GM10266 (cell line): ENCODE measurements around the gene MAN1B1.

Experiments used
- DNase-seq: peaks from one replicate; pipeline ENCODE4 v3.0.0; 2012; ENCODE audit errors: extremely low spot score
- TF ChIP-seq, protein P1 (sequence below): IDR thresholded peaks from 2 replicates; pipeline ENCODE4 v1.5.1; 2012; ENCODE audit warnings: mild to moderate bottlenecking, low read depth; ENCODE audit not compliant: control insufficient read depth, insufficient read depth; ENCODE audit errors: missing control alignments

The MAN1B1 gene

DNA sequence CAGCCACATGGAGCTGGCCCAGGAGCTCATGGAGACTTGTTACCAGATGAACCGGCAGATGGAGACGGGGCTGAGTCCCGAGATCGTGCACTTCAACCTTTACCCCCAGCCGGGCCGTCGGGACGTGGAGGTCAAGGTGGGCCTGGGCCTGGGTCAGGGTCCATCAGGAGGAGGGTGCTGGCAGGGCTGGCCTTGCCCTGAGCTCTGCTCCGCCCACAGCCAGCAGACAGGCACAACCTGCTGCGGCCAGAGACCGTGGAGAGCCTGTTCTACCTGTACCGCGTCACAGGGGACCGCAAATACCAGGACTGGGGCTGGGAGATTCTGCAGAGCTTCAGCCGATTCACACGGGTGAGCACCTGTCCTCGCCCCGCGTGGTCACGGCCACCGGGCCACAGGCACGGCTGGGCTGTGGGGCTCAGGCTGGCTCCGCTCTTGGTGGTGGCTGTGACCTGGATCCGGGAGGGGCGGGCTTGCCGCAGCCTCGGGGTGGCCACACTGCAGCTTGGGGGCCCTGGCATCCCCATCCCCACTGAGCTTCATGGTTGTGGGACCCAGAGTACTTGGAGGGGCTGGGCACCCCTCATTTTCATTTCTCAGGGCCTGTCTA is 20.6 kb downstream of the MAN1B1 start:
- TF ChIP-seq, protein P1, sequence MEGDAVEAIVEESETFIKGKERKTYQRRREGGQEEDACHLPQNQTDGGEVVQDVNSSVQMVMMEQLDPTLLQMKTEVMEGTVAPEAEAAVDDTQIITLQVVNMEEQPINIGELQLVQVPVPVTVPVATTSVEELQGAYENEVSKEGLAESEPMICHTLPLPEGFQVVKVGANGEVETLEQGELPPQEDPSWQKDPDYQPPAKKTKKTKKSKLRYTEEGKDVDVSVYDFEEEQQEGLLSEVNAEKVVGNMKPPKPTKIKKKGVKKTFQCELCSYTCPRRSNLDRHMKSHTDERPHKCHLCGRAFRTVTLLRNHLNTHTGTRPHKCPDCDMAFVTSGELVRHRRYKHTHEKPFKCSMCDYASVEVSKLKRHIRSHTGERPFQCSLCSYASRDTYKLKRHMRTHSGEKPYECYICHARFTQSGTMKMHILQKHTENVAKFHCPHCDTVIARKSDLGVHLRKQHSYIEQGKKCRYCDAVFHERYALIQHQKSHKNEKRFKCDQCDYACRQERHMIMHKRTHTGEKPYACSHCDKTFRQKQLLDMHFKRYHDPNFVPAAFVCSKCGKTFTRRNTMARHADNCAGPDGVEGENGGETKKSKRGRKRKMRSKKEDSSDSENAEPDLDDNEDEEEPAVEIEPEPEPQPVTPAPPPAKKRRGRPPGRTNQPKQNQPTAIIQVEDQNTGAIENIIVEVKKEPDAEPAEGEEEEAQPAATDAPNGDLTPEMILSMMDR = no peak

DNA sequence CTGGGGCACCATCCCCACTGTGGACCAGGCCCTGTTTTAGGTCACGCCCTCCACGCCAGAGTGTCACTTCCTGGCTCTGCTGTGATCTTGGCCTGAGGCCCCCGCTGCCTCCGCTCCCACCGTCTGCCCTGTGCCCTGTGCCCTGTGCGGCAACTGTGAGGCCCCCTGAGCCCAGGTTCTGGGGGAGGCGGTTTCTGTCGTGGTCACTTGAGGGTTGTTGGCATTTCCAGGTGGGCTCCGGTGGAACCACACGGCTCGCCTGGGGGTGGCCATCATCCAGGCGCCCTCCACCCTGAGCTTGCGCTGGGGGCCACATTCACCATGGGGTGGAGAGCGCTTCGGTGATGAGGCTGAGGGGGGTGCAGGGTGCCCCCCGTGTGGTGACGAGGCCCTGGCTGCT is 21.2 kb downstream of the MAN1B1 start:
- TF ChIP-seq, protein P1 = no peak
- DNase-seq = no peak

More for the DNA sequence above, 20.6 kb downstream of the MAN1B1 start:
- DNase-seq = no peak

DNA sequence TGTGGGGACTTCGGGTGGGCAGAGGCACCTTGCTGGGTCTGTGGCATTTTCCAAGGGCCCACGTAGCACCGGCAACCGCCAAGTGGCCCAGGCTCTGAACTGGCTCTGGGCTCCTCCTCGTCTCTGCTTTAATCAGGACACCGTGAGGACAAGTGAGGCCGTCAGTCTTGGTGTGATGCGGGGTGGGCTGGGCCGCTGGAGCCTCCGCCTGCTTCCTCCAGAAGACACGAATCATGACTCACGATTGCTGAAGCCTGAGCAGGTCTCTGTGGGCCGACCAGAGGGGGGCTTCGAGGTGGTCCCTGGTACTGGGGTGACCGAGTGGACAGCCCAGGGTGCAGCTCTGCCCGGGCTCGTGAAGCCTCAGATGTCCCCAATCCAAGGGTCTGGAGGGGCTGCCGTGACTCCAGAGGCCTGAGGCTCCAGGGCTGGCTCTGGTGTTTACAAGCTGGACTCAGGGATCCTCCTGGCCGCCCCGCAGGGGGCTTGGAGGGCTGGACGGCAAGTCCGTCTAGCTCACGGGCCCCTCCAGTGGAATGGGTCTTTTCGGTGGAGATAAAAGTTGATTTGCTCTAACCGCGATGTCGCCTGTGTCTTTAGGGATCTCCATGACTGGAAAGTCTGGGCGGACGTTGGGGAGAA is 21.9 kb downstream of the MAN1B1 start:
- DNase-seq = no peak

DNA sequence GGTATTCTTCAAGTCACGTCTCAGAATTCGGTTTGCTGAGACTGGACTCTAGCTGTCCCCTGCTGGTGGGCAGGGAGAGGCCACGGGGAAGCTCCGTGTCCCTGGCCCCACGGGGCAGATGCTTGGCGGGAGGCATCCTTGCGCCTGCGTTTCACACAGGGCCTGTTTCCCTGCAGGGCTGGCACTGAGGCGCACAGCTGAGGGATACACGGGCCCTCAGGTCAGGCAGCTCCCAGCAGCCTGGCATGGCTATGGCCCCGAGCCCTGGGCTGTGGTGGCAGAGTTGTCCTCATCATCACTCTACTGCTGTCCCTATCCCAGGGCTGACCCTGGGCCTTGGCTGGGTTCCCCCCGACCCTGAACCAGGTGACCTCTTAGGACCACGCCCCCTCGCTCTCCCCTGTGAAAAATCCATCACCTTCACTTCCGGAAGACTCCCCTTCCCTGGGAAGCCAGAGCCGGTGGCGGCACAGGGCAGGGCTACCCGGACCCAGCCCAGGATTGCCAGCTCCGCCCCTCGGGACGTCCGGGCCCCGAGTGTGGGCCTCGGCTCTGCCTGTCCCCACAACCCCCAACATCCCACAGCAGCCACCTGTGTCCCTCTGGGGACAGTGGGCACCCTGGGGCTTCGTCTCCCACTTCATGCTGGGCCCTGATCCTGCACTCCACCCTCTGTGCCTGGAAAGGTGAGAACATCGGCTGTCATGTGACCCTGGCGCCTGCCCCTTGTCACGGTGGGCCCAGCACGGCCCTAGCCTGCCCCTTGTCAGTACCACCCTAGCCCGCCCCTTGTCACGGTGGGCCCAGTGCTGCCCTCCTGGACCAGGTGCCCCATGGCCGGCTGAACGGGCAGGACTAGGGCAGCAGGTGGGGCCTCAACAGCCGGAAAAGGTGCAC is 22.7 kb downstream of the MAN1B1 start:
- no peak for DNase-seq
- TF ChIP-seq, protein P1 = no peak

More for the DNA sequence above, 21.9 kb downstream of the MAN1B1 start:
- TF ChIP-seq, protein P1 = no peak

DNA sequence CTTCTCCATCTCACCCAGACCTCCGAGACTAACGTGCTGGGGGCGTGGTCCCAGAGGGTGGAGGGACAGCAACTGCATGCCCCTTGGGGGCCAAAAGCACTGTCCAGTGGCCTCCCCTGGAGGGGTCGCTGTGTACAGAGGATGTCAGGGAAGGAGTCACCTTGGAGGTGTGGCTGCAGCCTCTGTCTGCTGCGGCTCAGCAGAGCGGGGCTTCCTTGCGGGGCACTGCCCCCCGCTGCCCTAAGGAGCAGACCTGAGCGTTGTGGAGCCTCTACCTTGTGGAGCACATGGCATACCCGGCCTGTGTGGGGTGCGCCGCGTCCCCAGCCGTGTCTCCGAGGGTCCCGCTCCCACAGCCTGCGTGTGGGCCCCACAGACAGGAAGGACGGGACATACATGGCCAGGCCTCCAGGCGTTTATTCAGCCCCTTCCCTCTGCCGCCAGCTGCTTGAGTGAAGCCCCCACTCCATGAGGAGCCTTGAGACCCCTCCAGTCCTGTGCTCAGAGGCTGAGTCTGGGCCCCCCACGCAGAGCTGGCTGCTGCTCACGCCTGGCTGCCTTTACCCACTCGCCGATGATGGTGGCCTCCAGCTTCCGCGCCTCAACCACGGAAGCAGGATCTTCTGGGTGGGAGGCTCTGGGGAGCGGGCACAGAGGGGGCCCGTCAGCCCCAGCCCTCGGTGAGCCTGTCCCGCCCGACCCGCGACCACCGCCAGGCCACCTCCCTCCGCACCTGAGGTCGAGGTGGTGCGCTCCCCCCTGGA is 23.5 kb downstream of the MAN1B1 start:
- TF ChIP-seq, protein P1 = no peak
- DNase-seq = no peak

DNA sequence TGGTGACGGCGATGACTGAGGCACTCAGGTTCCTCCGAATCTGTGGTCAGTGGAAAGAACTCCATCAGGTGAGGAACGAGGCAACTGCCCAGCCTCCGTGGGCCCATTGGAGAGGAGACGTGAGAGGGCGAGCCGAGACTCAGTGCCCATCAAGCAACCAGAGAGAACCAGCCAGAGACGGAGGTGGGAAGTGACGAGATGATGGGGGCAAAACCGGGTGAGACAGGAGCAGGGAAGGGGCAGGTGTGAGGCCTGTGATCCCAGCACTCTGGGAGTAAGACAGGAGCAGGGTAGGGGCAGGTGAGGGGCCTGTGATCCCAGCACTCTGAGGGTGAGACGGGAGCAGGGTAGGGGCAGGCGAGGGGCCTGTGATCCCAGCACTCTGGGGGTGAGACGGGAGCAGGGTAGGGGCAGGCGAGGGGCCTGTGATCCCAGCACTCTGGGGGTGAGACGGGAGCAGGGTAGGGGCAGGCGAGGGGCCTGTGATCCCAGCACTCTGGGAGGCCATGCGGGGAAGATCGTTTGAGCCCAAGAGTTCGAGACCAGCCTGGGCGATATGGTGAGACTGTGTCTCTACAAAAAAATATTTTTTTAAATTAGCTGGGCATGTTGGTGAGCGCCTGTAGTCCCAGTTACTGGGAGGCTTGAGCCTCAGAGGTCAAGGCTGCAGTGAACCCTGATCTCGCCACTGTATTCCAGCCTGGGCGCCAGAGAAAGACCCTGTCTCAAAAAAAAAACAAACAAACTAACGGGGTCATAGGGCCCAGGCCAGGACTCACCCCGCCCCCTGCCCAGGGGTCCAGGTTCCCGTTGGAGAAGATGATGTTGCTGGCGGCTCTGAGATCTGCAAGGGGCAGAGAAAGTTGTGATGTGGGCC is 24.4 kb downstream of the MAN1B1 start:
- TF ChIP-seq, protein P1 = no peak
- no peak for DNase-seq
